Measurements from ENCODE around the gene ZNF808.
"Not testable (repeated sequence)": the region's sequence is repeated elsewhere in the genome, so short reads cannot be mapped to it uniquely, and the experiment has no call there.

The ZNF808 gene

GRCh38 chr19:52522551-52522950, 4.9 kb upstream of the ZNF808 start:
- TF ChIP-seq CTCF (conservative IDR thresholded peaks at IDR 0.05; ENCODE audit: low read depth), result no peak
- CTCF ChIA-PET, result interaction anchor here (0.6 kb wide), 1 partner anchor 265 kb away, joined by 9 read pairs; no protein-coding TSS in a partner anchor
- no peak overlapping the region for H3K27ac ChIP-seq
- DNase-seq (ENCODE audit: low spot score), result no peak
- POLR2A ChIA-PET (ENCODE audit: low non-redundant PET), result no interaction called here

GRCh38 chr19:52524086-52524485, 3.4 kb upstream of the ZNF808 start:
- no peak for TF ChIP-seq CTCF (conservative IDR thresholded peaks at IDR 0.05; ENCODE audit: low read depth)
- H3K27ac ChIP-seq, result no peak overlapping the region
- CTCF ChIA-PET, result no interaction called here
- DNase-seq (ENCODE audit: low spot score), result no peak
- POLR2A ChIA-PET (ENCODE audit: low non-redundant PET), result no interaction called here

GRCh38 chr19:52527956-52528351, 486 bp downstream of the ZNF808 start:
- POLR2A ChIA-PET (ENCODE audit: low non-redundant PET), result no interaction called here
- CTCF ChIA-PET, result no interaction called here
- DNase-seq (ENCODE audit: low spot score), result no peak
- H3K27ac ChIP-seq, result peak overlapping the region; percentile 86
- TF ChIP-seq CTCF (conservative IDR thresholded peaks at IDR 0.05; ENCODE audit: low read depth), result no peak

- DNase-seq (ENCODE audit: low spot score), result no peak
- ChIA-PET CTCF (no interaction called here), POLR2A (ENCODE audit: low non-redundant PET) (no interaction called here)
- TF ChIP-seq CTCF (conservative IDR thresholded peaks at IDR 0.05; ENCODE audit: low read depth), result no peak
- H3K27ac ChIP-seq, result no peak overlapping the region
Measured at GRCh38 chr19:52532480-52532879, 5.0 kb downstream of the ZNF808 start.

- POLR2A ChIA-PET (ENCODE audit: low non-redundant PET), result no interaction called here
Measured at GRCh38 chr19:52533901-52534300, 6.4 kb downstream of the ZNF808 start.

GRCh38 chr19:52535385-52535770, 7.9 kb downstream of the ZNF808 start:
- CTCF ChIA-PET; DNase-seq (ENCODE audit: low spot score); POLR2A ChIA-PET (ENCODE audit: low non-redundant PET): not testable (repeated sequence)
- H3K27ac ChIP-seq, result peak overlapping the region; percentile 80

More at GRCh38 chr19:52533901-52534300, 6.4 kb downstream of the ZNF808 start:
- H3K27ac ChIP-seq, result no peak overlapping the region
- CTCF ChIA-PET, result interaction anchor here (0.6 kb wide), 1 partner anchor 32 kb away, joined by 3 read pairs; no protein-coding TSS in a partner anchor
- TF ChIP-seq CTCF (conservative IDR thresholded peaks at IDR 0.05; ENCODE audit: low read depth), result no peak
- no peak for DNase-seq (ENCODE audit: low spot score)

GRCh38 chr19:52535771-52536447, 8.4 kb downstream of the ZNF808 start:
- DNase-seq (ENCODE audit: low spot score), result peak; percentile 54
- CTCF ChIA-PET, result no interaction called here
- H3K27ac ChIP-seq, result peak overlapping the region; percentile 80
- no peak for TF ChIP-seq CTCF (conservative IDR thresholded peaks at IDR 0.05; ENCODE audit: low read depth)
- POLR2A ChIA-PET (ENCODE audit: low non-redundant PET), result no interaction called here
